WTC11 (cell line): ENCODE measurements around the gene SLC25A22. TPM values are rescaled to one million over a fixed set of nuclear protein-coding genes. Genes with fewer than 3 reads are reported as not detected.

Experiments used
- ATAC-seq: fragments of 200-7000 bp; cut with Tn5 transposase; 2 replicates; pipeline ENCODE4 v1.10.0; 2021; ENCODE audit warnings: mild to moderate bottlenecking, moderate library complexity
- CTCF ChIA-PET: fragments of 300-600 bp; sonication (Branson Sonifier 250); formaldehyde crosslinking; loops from one replicate; lab custom pipeline; 2021; ENCODE audit warnings: antibody characterized with exemption; lab: Charles Lee
- POLR2A ChIA-PET: fragments of 350-600 bp; sonication (Branson Sonifier 250); formaldehyde crosslinking; loops from one replicate; lab custom pipeline; 2021; ENCODE audit warnings: antibody characterized with exemption; lab: Charles Lee
- DNase-seq: peaks from one replicate; pipeline ENCODE4 v3.0.0; 2021; ENCODE audit warnings: low spot score
- H3K27ac Mint-ChIP-seq: 2 replicates; pipeline ENCODE4 v1.8.0; 2021; ENCODE audit warnings: mixed read lengths
- H3K27me3 Mint-ChIP-seq: 2 replicates; pipeline ENCODE4 v1.8.0; 2021; ENCODE audit warnings: low read depth, mild to moderate bottlenecking, moderate library complexity, mixed read lengths
- H3K36me3 Mint-ChIP-seq: 2 replicates; pipeline ENCODE4 v1.8.0; 2021; ENCODE audit warnings: mixed read lengths
- H3K4me1 Mint-ChIP-seq: 2 replicates; pipeline ENCODE4 v1.8.0; 2022; ENCODE audit warnings: mixed read lengths
- H3K4me3 Mint-ChIP-seq: 2 replicates; pipeline ENCODE4 v1.8.0; 2021; ENCODE audit warnings: mild to moderate bottlenecking, moderate library complexity, mixed read lengths
- H3K9me3 Mint-ChIP-seq: 2 replicates; pipeline ENCODE4 v1.8.0; 2021; ENCODE audit warnings: mixed read lengths
- AR ChIP-seq: fragments of 250-450 bp; sonication (Bioruptor Pico); IDR thresholded peaks from 2 replicates; pipeline ENCODE4 v1.9.0; 2021; ENCODE audit warnings: mild to moderate bottlenecking
- ATF2 ChIP-seq: sonication (generic); formaldehyde crosslinking; IDR thresholded peaks from 2 replicates; pipeline ENCODE4 v1.8.1; 2022; ENCODE audit warnings: low read depth, missing genetic modification reagents, borderline replicate concordance
- ATF3 ChIP-seq: sonication (generic); formaldehyde crosslinking; conservative IDR thresholded peaks from 2 replicates; pipeline ENCODE4 v1.8.1; 2022; ENCODE audit warnings: mild to moderate bottlenecking, missing genetic modification reagents
- ATF6 ChIP-seq: sonication (generic); formaldehyde crosslinking; IDR thresholded peaks from 2 replicates; pipeline ENCODE4 v1.8.1; 2023; ENCODE audit warnings: mild to moderate bottlenecking, missing genetic modification reagents
- E2F1 ChIP-seq: sonication (generic); formaldehyde crosslinking; IDR thresholded peaks from 2 replicates; pipeline ENCODE4 v1.8.0; 2022; ENCODE audit warnings: mild to moderate bottlenecking, missing genetic modification reagents
- E2F5 ChIP-seq: sonication (generic); formaldehyde crosslinking; IDR thresholded peaks from 2 replicates; pipeline ENCODE4 v1.8.1; 2022; ENCODE audit warnings: mild to moderate bottlenecking, moderate library complexity, missing genetic modification reagents
- ELF4 ChIP-seq: sonication (generic); formaldehyde crosslinking; IDR thresholded peaks from 2 replicates; pipeline ENCODE4 v1.8.1; 2022; ENCODE audit warnings: low read depth, mild to moderate bottlenecking, moderate library complexity, missing genetic modification reagents
- FOXJ3 ChIP-seq: sonication (generic); formaldehyde crosslinking; IDR thresholded peaks from 2 replicates; pipeline ENCODE4 v1.9.0; 2021; ENCODE audit warnings: missing genetic modification reagents, mild to moderate bottlenecking, borderline replicate concordance
- GTF2I ChIP-seq: fragments of 250-450 bp; sonication (Bioruptor Pico); conservative IDR thresholded peaks from 2 replicates; pipeline ENCODE4 v1.4.0; 2021; ENCODE audit warnings: mild to moderate bottlenecking
- IRF2 ChIP-seq: sonication (generic); formaldehyde crosslinking; IDR thresholded peaks from 2 replicates; pipeline ENCODE4 v1.8.0; 2022; ENCODE audit warnings: low read depth, missing genetic modification reagents, borderline replicate concordance
- KAT7 ChIP-seq: sonication (generic); formaldehyde crosslinking; IDR thresholded peaks from 2 replicates; pipeline ENCODE4 v1.8.1; 2023; ENCODE audit warnings: missing genetic modification reagents, mild to moderate bottlenecking, borderline replicate concordance
- NR1H2 ChIP-seq: sonication (generic); formaldehyde crosslinking; IDR thresholded peaks from 2 replicates; pipeline ENCODE4 v1.9.0; 2021; ENCODE audit warnings: mild to moderate bottlenecking, moderate library complexity, missing genetic modification reagents
- NR2C2 ChIP-seq: sonication (generic); formaldehyde crosslinking; IDR thresholded peaks from 2 replicates; pipeline ENCODE4 v1.8.0; 2022; ENCODE audit warnings: mild to moderate bottlenecking, missing genetic modification reagents
- SMAD4 ChIP-seq: sonication (generic); formaldehyde crosslinking; IDR thresholded peaks from 2 replicates; pipeline ENCODE4 v1.8.0; 2022; ENCODE audit warnings: mild to moderate bottlenecking, missing genetic modification reagents
- SOX15 ChIP-seq: fragments of 250-450 bp; sonication (Bioruptor Pico); IDR thresholded peaks from 2 replicates; pipeline ENCODE4 v1.9.0; 2021; ENCODE audit warnings: mild to moderate bottlenecking
- TEAD1 ChIP-seq: sonication (generic); formaldehyde crosslinking; IDR thresholded peaks from 2 replicates; pipeline ENCODE4 v1.8.0; 2022; ENCODE audit warnings: mild to moderate bottlenecking, missing genetic modification reagents
- USF2 ChIP-seq: sonication (generic); formaldehyde crosslinking; IDR thresholded peaks from 2 replicates; pipeline ENCODE4 v1.8.1; 2023; ENCODE audit warnings: mild to moderate bottlenecking, missing genetic modification reagents, moderate library complexity
- ZBTB43 ChIP-seq: sonication (generic); formaldehyde crosslinking; IDR thresholded peaks from 2 replicates; pipeline ENCODE4 v1.8.1; 2023; ENCODE audit warnings: mild to moderate bottlenecking, missing genetic modification reagents
- ZNF121 ChIP-seq: sonication (generic); formaldehyde crosslinking; IDR thresholded peaks from 2 replicates; pipeline ENCODE4 v1.8.0; 2023; ENCODE audit warnings: missing genetic modification reagents
- ZNF138 ChIP-seq: sonication (generic); formaldehyde crosslinking; conservative IDR thresholded peaks from 2 replicates; pipeline ENCODE4 v1.8.1; 2022; ENCODE audit warnings: mild to moderate bottlenecking, moderate library complexity, missing genetic modification reagents
- ZNF416 ChIP-seq: fragments of 250-450 bp; sonication (Bioruptor Pico); IDR thresholded peaks from 2 replicates; pipeline ENCODE4 v1.9.0; 2021; ENCODE audit warnings: mild to moderate bottlenecking, inconsistent platforms
- total RNA-seq: library from RNA; stranded (reverse); gene quantifications from 3 replicates; pipeline ENCODE4 v1.2.3, GENCODE V29; 2021

The SLC25A22 gene
- total RNA-seq, 1 experiment from 2014 or later = 44.8 TPM

- TF ChIP-seq AR (CRISPR knock-in tag) (no peak), NR2C2 (no peak), USF2 (CRISPR knock-in tag) (no peak), IRF2 (CRISPR knock-in tag) (no peak), NR1H2 (CRISPR knock-in tag) (no peak), SOX15 (CRISPR knock-in tag) (no peak), ZNF121 (CRISPR knock-in tag) (no peak), ZNF416 (CRISPR knock-in tag) (no peak), KAT7 (no peak)
Measured at GRCh38 chr11:818396-819128, 20.5 kb upstream of the SLC25A22 start, which contains the start of gene PNPLA2 (continued).

GRCh38 chr11:816433-816779 is 18.3 kb upstream of the SLC25A22 start:
- DNase-seq = no peak
- Mint-ChIP-seq H3K27me3 (no peaks in the 10 kb centered on the region), H3K4me3 (no peak overlapping the region), H3K9me3 (no peaks in the 10 kb centered on the region), H3K27ac (no peak overlapping the region), H3K36me3 (peaks cover 16% of the 10 kb centered on the region), H3K4me1 (peaks cover 15% of the 10 kb centered on the region)
- ATAC-seq = peak; percentile 9
- POLR2A ChIA-PET = interaction anchor here (1.0 kb wide), 1 partner anchor 27 kb away, joined by 4 read pairs; the partner anchor contains the start of genes POLR2L and TSPAN4
- CTCF ChIA-PET = interaction anchor here (1.0 to 1.6 kb wide), 4 partner anchors 13 to 33 kb away, joined by 3 to 8 read pairs (median 4); no protein-coding TSS in a partner anchor
- no peak for TF ChIP-seq E2F5
- no peak for TF ChIP-seq ZBTB43
- TF ChIP-seq ATF6 = no peak
- TF ChIP-seq NR2C2 = no peak
- no peak for TF ChIP-seq ATF2 (CRISPR knock-in tag)
- TF ChIP-seq GTF2I (CRISPR knock-in tag) = no peak
- TF ChIP-seq FOXJ3 (CRISPR knock-in tag) = no peak
- no peak for TF ChIP-seq TEAD1
- TF ChIP-seq ZNF138 = no peak
- no peak for TF ChIP-seq ATF3 (CRISPR knock-in tag)
- TF ChIP-seq ELF4 (CRISPR knock-in tag) = no peak
- TF ChIP-seq SMAD4 (CRISPR knock-in tag) = no peak
- no peak for TF ChIP-seq E2F1
- TF ChIP-seq SOX15 (CRISPR knock-in tag) = no peak
